HUES48 (cell line): ENCODE measurements around the gene DTYMK.

Source experiments
- H3K27ac ChIP-seq: one replicate; pipeline ENCODE4 v1.7.0; 2013; ENCODE audit warnings: low read depth, low read length, inconsistent platforms
- H3K27me3 ChIP-seq: 2 replicates; pipeline ENCODE4 v1.6.1; 2013; ENCODE audit warnings: mild to moderate bottlenecking, low read length; ENCODE audit not compliant: control insufficient read depth, insufficient read depth
- H3K36me3 ChIP-seq: 2 replicates; pipeline ENCODE4 v1.6.1; 2013; ENCODE audit warnings: low read length; ENCODE audit not compliant: control insufficient read depth, insufficient read depth
- H3K4me1 ChIP-seq: 2 replicates; pipeline ENCODE4 v1.6.1; 2013; ENCODE audit warnings: mild to moderate bottlenecking, low read length; ENCODE audit not compliant: control insufficient read depth, insufficient read depth
- H3K4me3 ChIP-seq: 2 replicates; pipeline ENCODE4 v1.5.1; 2013; ENCODE audit warnings: mild to moderate bottlenecking, low read depth, low read length
- H3K9ac ChIP-seq: 2 replicates; pipeline ENCODE4 v1.6.1; 2013; ENCODE audit warnings: mild to moderate bottlenecking, low read depth, low read length, moderate library complexity
- H3K9me3 ChIP-seq: 2 replicates; pipeline ENCODE4 v1.6.1; 2013; ENCODE audit warnings: low read length; ENCODE audit not compliant: control insufficient read depth, insufficient read depth

Gene DTYMK

GRCh38 chr2:241656190-241656741, 30.3 kb downstream of the DTYMK start:
- Histone ChIP-seq H3K4me3 (no peak overlapping the region), H3K36me3 (peaks cover 87% of the 10 kb centered on the region), H3K4me1 (no peaks in the 10 kb centered on the region), H3K9ac (no peak overlapping the region), H3K27me3 (no peaks in the 10 kb centered on the region), H3K9me3 (no peaks in the 10 kb centered on the region), H3K27ac (no peak overlapping the region)

GRCh38 chr2:241655516-241656189, 31.0 kb downstream of the DTYMK start:
- Histone ChIP-seq H3K4me3 (no peak overlapping the region), H3K9me3 (no peaks in the 10 kb centered on the region), H3K4me1 (no peaks in the 10 kb centered on the region), H3K36me3 (peaks cover 87% of the 10 kb centered on the region), H3K27me3 (no peaks in the 10 kb centered on the region), H3K27ac (no peak overlapping the region), H3K9ac (no peak overlapping the region)

GRCh38 chr2:241654551-241654950, 32.1 kb downstream of the DTYMK start:
- no peak overlapping the region for H3K27ac ChIP-seq
- H3K4me1 ChIP-seq = peaks cover 5% of the 10 kb centered on the region; the same call in 1 of the 2 replicates
- H3K27me3 ChIP-seq = no peaks in the 10 kb centered on the region
- peaks cover 77% of the 10 kb centered on the region for H3K36me3 ChIP-seq
- no peak overlapping the region for H3K4me3 ChIP-seq
- no peak overlapping the region for H3K9ac ChIP-seq
- no peaks in the 10 kb centered on the region for H3K9me3 ChIP-seq

GRCh38 chr2:241653210-241653750, 33.3 kb downstream of the DTYMK start:
- Histone ChIP-seq H3K4me3 (no peak overlapping the region), H3K27me3 (no peaks in the 10 kb centered on the region), H3K9me3 (no peaks in the 10 kb centered on the region), H3K9ac (no peak overlapping the region), H3K27ac (no peak overlapping the region), H3K4me1 (peaks cover 5% of the 10 kb centered on the region; the same call in 1 of the 2 replicates), H3K36me3 (peaks cover 65% of the 10 kb centered on the region)

- H3K27ac ChIP-seq = no peak overlapping the region
- H3K36me3 ChIP-seq = peaks cover 62% of the 10 kb centered on the region
- no peak overlapping the region for H3K4me3 ChIP-seq
- H3K4me1 ChIP-seq = peaks cover 5% of the 10 kb centered on the region; the same call in 1 of the 2 replicates
- no peak overlapping the region for H3K9ac ChIP-seq
- no peaks in the 10 kb centered on the region for H3K27me3 ChIP-seq
- H3K9me3 ChIP-seq = no peaks in the 10 kb centered on the region
Measured at GRCh38 chr2:241652722-241653121, 33.9 kb downstream of the DTYMK start.

GRCh38 chr2:241652142-241652541, 34.5 kb downstream of the DTYMK start:
- Histone ChIP-seq H3K4me1 (peaks cover 5% of the 10 kb centered on the region; the same call in 1 of the 2 replicates), H3K27me3 (no peaks in the 10 kb centered on the region), H3K9me3 (no peaks in the 10 kb centered on the region), H3K27ac (no peak overlapping the region), H3K36me3 (peaks cover 60% of the 10 kb centered on the region), H3K9ac (no peak overlapping the region), H3K4me3 (no peak overlapping the region)

GRCh38 chr2:241649927-241650326, 36.7 kb downstream of the DTYMK start:
- peaks cover 45% of the 10 kb centered on the region for H3K36me3 ChIP-seq
- H3K27ac ChIP-seq = peak overlapping the region; percentile 32

GRCh38 chr2:241649404-241649803, 37.2 kb downstream of the DTYMK start:
- Histone ChIP-seq H3K36me3 (peaks cover 40% of the 10 kb centered on the region), H3K9ac (no peak overlapping the region), H3K27me3 (no peaks in the 10 kb centered on the region), H3K27ac (no peak overlapping the region), H3K4me3 (no peak overlapping the region), H3K4me1 (peaks cover 5% of the 10 kb centered on the region; the same call in 1 of the 2 replicates), H3K9me3 (no peaks in the 10 kb centered on the region)

More at GRCh38 chr2:241649927-241650326, 36.7 kb downstream of the DTYMK start:
- Histone ChIP-seq H3K9ac (no peak overlapping the region), H3K4me1 (peaks cover 5% of the 10 kb centered on the region; the same call in 1 of the 2 replicates), H3K4me3 (no peak overlapping the region), H3K27me3 (no peaks in the 10 kb centered on the region), H3K9me3 (no peaks in the 10 kb centered on the region)

- Histone ChIP-seq H3K36me3 (peaks cover 32% of the 10 kb centered on the region), H3K4me3 (no peak overlapping the region), H3K9ac (no peak overlapping the region), H3K27ac (no peak overlapping the region), H3K4me1 (peaks cover 5% of the 10 kb centered on the region; the same call in 1 of the 2 replicates), H3K27me3 (no peaks in the 10 kb centered on the region), H3K9me3 (no peaks in the 10 kb centered on the region)
Measured at GRCh38 chr2:241648453-241648852, 38.2 kb downstream of the DTYMK start.

- H3K4me3 ChIP-seq = no peak overlapping the region
- peaks cover 8% of the 10 kb centered on the region for H3K36me3 ChIP-seq
- H3K27ac ChIP-seq = no peak overlapping the region
- H3K27me3 ChIP-seq = no peaks in the 10 kb centered on the region
- no peaks in the 10 kb centered on the region for H3K9me3 ChIP-seq
- no peak overlapping the region for H3K9ac ChIP-seq
- peaks cover 11% of the 10 kb centered on the region; the same call in 1 of the 2 replicates for H3K4me1 ChIP-seq
Measured at GRCh38 chr2:241645915-241646645, 40.5 kb downstream of the DTYMK start.
